ENCODE measurements around the gene FCGR3B.
"Not testable (repeated sequence)": the region's sequence is repeated elsewhere in the genome, so short reads cannot be mapped to it uniquely, and the experiment has no call there.

FCGR3B gene

DNA sequence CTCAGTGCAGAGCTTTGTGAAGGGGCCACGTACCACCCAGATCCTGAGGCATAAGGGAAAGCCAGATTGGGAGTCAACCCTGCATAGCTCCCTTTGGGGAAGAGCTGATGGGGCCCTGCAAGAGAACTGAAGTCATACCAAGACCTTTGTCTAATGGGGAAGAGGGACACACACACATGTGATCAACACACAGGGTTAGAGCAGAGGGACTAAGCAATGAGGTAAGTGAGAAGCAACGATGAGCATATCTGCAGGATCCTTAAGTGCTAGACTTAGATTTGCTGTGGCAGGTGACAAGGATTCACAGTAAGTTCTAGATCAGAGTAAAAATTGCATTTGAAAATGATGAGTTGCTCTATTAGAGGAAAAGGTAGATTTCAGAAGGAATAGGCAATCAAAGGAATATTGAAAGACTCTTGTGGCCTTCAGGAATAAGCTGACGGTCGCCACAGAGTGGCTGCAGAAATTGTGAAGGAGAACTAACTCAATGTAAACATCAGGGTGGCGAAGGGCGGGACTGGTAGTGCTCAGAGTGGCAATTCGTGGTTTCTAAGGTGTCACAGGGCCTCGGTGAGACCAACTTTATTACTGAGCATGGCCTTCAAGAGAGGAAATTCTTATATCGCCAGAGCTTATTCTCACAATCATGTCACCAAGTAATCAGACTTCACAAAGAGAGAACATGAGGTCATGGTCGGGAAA is 4.4 kb downstream of the FCGR3B start:
- DNase-seq (ENCODE audit: low spot score), result not testable (repeated sequence)
- in situ Hi-C loops (cut with MboI; ENCODE audit: low pct_unique_long_range_greater_than_20kb, low sequenced_read_pairs, unreplicated experiment), result loop anchor here (25.0 kb wide), 1 partner anchor 111 kb away; the partner anchor contains the start of gene DUSP12

- not testable (repeated sequence) for DNase-seq (ENCODE audit: low spot score)
- in situ Hi-C loops (cut with MboI; ENCODE audit: low pct_unique_long_range_greater_than_20kb, low sequenced_read_pairs, unreplicated experiment), result loop anchor here (25.0 kb wide), 1 partner anchor 113 kb away; the partner anchor contains the start of gene DUSP12
Observed at GRCh38 chr1:161624605-161625004, 6.4 kb downstream of the FCGR3B start.

- DNase-seq (ENCODE audit: low spot score); in situ Hi-C loops (cut with MboI; ENCODE audit: low pct_unique_long_range_greater_than_20kb, low sequenced_read_pairs, unreplicated experiment): not testable (repeated sequence)
Observed at GRCh38 chr1:161623401-161624051, 7.5 kb downstream of the FCGR3B start.

- in situ Hi-C loops (cut with MboI; ENCODE audit: low pct_unique_long_range_greater_than_20kb, low sequenced_read_pairs, unreplicated experiment); DNase-seq (ENCODE audit: low spot score): not testable (repeated sequence)
Observed at GRCh38 chr1:161622054-161622453, 8.9 kb downstream of the FCGR3B start.

DNA sequence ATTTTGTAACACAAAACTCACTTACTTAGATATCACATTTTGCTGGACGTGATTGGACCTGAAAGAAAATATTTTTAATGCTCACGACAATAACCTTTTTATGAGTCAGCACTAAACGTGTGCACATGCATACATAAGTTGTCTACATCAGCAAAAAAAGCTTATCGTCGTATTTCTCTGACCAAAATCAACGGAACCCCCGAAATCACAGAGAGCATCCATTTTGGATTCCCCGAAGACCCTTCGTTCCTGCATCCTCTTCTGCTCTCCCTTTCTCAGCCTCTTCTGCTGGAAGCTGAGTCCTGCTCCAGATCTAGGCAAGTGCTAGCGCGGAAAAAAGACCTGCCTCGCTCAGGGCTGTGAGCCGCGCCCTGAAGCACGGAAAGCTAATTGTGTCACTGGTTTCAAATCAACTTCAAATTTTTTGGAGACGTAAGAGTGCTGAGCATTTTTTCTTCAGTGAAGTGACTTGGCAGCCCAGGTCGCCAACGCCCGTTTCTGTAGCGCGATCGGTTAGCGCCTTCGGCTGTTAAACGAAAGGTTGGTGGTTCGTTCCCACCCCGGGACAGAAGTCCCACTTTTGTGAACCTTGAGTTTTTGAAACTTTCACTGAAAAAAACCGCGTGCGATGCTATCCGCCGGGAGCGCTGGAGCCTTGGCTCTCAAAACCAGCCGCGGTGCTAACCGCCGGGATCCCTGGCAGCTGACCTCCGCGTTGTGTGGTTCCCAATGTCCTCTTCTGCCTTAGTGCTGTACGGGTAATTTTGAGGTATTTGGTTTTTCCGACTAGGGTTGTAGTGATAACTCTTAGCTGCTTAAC is 9.6 kb downstream of the FCGR3B start:
- in situ Hi-C loops (cut with MboI; ENCODE audit: low pct_unique_long_range_greater_than_20kb, low sequenced_read_pairs, unreplicated experiment), result not testable (repeated sequence)
- peak; percentile 33 for DNase-seq (ENCODE audit: low spot score)

GRCh38 chr1:161620399-161620798 is 10.6 kb downstream of the FCGR3B start:
- DNase-seq (ENCODE audit: low spot score); in situ Hi-C loops (cut with MboI; ENCODE audit: low pct_unique_long_range_greater_than_20kb, low sequenced_read_pairs, unreplicated experiment): not testable (repeated sequence)

- in situ Hi-C loops (cut with MboI; ENCODE audit: low pct_unique_long_range_greater_than_20kb, low sequenced_read_pairs, unreplicated experiment); DNase-seq (ENCODE audit: low spot score): not testable (repeated sequence)
Observed at GRCh38 chr1:161618517-161618916, 12.5 kb downstream of the FCGR3B start.

GRCh38 chr1:161616417-161616816 is 14.6 kb downstream of the FCGR3B start:
- DNase-seq (ENCODE audit: low spot score); in situ Hi-C loops (cut with MboI; ENCODE audit: low pct_unique_long_range_greater_than_20kb, low sequenced_read_pairs, unreplicated experiment): not testable (repeated sequence)

DNA sequence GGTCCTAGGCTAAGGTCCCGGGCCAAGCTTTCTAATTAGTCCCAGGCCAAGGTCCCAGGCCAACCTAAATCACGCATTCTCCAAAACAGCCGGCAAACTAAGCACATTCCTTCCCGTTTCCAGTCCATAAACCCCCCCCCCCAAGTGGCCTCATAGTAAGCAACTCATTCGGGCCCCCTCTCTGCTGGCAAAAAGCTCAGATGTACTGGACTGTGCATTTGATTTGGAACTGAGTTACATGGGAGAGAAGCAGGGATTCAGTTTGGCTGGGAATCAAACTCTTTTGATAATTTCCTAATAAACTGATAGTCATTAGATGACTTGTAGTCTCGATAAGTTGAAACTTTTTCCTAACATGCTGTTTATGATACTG is 17.8 kb downstream of the FCGR3B start:
- DNase-seq (ENCODE audit: low spot score); in situ Hi-C loops (cut with MboI; ENCODE audit: low pct_unique_long_range_greater_than_20kb, low sequenced_read_pairs, unreplicated experiment): not testable (repeated sequence)

DNA sequence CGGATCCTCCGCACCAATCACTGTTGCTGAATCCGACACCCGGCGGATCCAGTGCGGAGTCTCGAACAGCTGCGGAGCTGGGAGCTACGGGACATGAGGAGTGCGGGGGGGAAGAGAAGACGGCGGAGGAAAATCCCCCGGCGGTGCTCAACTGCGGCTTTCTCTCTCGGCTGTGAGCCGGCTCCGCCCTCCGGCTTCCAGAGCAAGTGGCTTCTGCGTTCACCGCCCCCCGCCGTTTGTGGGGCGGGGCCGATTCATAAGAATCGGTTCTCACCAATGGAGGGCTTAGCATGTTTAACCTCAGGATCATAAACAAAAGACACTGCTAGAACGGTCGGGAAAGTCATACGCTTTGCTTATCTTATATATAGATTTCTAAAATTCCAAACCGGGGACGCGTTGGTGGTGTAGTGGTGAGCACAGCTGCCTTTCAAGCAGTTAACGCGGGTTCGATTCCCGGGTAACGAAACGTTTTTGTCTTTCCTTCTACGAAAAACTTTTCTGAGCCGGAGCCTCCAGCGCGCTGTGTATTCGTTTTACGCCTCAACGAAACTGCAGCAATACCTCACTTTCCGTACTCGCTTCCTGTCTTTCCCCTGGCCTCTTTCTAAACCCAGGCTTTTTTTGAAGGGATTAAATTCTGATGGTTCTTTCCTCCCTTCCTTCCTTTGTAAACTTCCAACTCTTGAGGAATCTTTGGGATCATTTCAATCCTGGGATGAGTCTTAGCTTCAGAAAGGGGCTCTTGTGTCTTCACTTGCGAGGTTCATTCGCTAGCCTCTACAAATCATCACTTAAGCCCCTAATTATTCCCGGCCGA is 18.4 kb downstream of the FCGR3B start:
- peak; percentile 81 for DNase-seq (ENCODE audit: low spot score)
- in situ Hi-C loops (cut with MboI; ENCODE audit: low pct_unique_long_range_greater_than_20kb, low sequenced_read_pairs, unreplicated experiment), result not testable (repeated sequence)

- in situ Hi-C loops (cut with MboI; ENCODE audit: low pct_unique_long_range_greater_than_20kb, low sequenced_read_pairs, unreplicated experiment); DNase-seq (ENCODE audit: low spot score): not testable (repeated sequence)
Observed at GRCh38 chr1:161611866-161612321, 19.1 kb downstream of the FCGR3B start.

GRCh38 chr1:161610198-161610597 is 20.8 kb downstream of the FCGR3B start:
- in situ Hi-C loops (cut with MboI; ENCODE audit: low pct_unique_long_range_greater_than_20kb, low sequenced_read_pairs, unreplicated experiment); DNase-seq (ENCODE audit: low spot score): not testable (repeated sequence)

GRCh38 chr1:161606541-161607336 is 24.2 kb downstream of the FCGR3B start:
- DNase-seq (ENCODE audit: low spot score); in situ Hi-C loops (cut with MboI; ENCODE audit: low pct_unique_long_range_greater_than_20kb, low sequenced_read_pairs, unreplicated experiment): not testable (repeated sequence)

DNA sequence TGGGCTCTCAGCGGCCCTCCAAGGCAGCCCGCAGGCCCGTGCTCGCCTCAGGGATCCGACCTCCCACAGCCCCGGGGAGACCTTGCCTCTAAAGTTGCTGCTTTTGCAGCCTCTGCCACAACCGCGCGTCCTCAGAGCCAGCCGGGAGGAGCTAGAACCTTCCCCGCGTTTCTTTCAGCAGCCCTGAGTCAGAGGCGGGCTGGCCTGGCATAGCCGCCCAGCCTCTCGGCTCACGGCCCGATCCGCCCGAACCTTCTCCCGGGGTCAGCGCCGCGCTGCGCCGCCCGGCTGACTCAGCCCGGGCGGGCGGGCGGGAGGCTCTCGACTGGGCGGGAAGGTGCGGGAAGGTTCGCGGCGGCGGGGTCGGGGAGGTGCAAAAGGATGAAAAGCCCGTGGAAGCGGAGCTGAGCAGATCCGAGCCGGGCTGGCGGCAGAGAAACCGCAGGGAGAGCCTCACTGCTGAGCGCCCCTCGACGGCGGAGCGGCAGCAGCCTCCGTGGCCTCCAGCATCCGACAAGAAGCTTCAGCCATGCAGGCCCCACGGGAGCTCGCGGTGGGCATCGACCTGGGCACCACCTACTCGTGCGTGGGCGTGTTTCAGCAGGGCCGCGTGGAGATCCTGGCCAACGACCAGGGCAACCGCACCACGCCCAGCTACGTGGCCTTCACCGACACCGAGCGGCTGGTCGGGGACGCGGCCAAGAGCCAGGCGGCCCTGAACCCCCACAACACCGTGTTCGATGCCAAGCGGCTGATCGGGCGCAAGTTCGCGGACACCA is 25.0 kb downstream of the FCGR3B start:
- DNase-seq (ENCODE audit: low spot score); in situ Hi-C loops (cut with MboI; ENCODE audit: low pct_unique_long_range_greater_than_20kb, low sequenced_read_pairs, unreplicated experiment): not testable (repeated sequence)

GRCh38 chr1:161605024-161605423 is 26.0 kb downstream of the FCGR3B start:
- DNase-seq (ENCODE audit: low spot score); in situ Hi-C loops (cut with MboI; ENCODE audit: low pct_unique_long_range_greater_than_20kb, low sequenced_read_pairs, unreplicated experiment): not testable (repeated sequence)

DNA sequence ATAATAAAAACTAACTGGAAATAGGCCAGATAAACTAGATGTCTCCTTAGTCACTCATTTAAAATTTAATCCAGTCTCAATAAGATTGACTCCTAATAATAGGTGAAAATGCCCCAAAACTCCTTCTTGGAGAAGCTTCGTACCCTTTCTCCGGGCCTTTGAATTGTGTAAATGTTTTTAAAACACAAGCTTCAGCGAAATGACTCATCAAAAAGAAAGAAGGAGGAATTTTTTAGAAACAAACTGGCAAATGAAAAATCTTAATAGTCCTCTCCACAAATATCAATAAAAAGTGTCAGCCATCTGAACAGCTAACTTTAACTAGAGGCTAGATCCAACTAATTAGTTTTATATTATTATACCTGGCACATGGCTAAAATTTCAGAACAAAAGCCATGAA is 33.9 kb downstream of the FCGR3B start:
- in situ Hi-C loops (cut with MboI; ENCODE audit: low pct_unique_long_range_greater_than_20kb, low sequenced_read_pairs, unreplicated experiment); DNase-seq (ENCODE audit: low spot score): not testable (repeated sequence)

All from GM13977 (cell line).